Ovary (tissue), 3 donors: ENCODE results near the gene COL17A1.

Source experiments
- POLR2A ChIP-seq: fragments of 450-650 bp; IDR thresholded peaks from one replicate; pipeline ENCODE4 v1.6.1; 2017; ENCODE audit warnings: antibody characterized with exemption, mild to moderate bottlenecking, moderate library complexity
- TF ChIP-seq, protein P1 (sequence below), 3 donors: fragments of 450-650 bp in 2 of 3; fragments of 200-600 bp in 1 of 3; IDR thresholded peaks; one replicate each; pipeline versions ENCODE4 v1.5.1 to v1.8.0; 2016 to 2022; ENCODE audit warnings: antibody characterized with exemption in 3 of 3, mild to moderate bottlenecking in 1 of 3
- donor health status: DM: no; HTN: no; CAD: no.

DNA sequence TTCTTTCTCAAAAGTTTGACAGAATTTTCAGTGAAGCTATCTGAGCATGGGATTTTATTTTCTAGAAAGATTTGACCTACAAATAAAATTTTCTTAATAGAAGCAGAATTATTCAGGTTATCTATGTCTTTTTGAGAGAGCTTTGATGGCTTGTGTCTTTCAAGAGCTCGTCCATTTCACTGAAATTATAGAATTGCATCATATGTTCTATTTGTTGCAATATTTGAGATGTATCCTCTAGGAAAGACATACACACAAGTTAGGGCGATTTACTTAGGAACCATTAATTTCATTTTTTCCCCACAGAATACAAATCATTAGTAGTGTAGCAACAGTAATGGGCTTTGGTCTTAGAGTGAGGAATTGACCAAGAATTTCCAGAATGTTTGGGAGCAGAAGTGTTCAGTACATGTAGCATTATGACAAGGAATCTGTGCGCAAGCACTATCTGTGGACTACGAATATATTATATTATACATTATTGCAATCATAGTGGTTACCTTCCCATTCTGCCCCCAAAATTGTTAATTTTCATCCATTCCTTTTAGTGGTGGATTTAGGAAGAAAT, 12.8 kb upstream of the COL17A1 start:
- TF ChIP-seq, protein P1, sequence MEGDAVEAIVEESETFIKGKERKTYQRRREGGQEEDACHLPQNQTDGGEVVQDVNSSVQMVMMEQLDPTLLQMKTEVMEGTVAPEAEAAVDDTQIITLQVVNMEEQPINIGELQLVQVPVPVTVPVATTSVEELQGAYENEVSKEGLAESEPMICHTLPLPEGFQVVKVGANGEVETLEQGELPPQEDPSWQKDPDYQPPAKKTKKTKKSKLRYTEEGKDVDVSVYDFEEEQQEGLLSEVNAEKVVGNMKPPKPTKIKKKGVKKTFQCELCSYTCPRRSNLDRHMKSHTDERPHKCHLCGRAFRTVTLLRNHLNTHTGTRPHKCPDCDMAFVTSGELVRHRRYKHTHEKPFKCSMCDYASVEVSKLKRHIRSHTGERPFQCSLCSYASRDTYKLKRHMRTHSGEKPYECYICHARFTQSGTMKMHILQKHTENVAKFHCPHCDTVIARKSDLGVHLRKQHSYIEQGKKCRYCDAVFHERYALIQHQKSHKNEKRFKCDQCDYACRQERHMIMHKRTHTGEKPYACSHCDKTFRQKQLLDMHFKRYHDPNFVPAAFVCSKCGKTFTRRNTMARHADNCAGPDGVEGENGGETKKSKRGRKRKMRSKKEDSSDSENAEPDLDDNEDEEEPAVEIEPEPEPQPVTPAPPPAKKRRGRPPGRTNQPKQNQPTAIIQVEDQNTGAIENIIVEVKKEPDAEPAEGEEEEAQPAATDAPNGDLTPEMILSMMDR (IDR thresholded peaks at IDR 0.05): no peak
- TF ChIP-seq POLR2A: no peak
